HG02970 (cell line): Measurements from ENCODE around the gene TRIM14.
"Not testable (repeated sequence)": the region's sequence is repeated elsewhere in the genome, so short reads cannot be mapped to it uniquely, and the experiment has no call there.

Experiments
- ATAC-seq: cut with Tn5 transposase; IDR thresholded peaks from one replicate; pipeline ENCODE4 v1.9.1; 2021; ENCODE audit warnings: mild to moderate bottlenecking, moderate library complexity, moderate number of reproducible peaks; ENCODE audit not compliant: unreplicated experiment, low FRiP score

Gene TRIM14

GRCh38 chr9:98085058-98085457 is 34.0 kb downstream of the TRIM14 start:
- ATAC-seq = no peak

- ATAC-seq = no peak
Observed at GRCh38 chr9:98084396-98084795, 34.6 kb downstream of the TRIM14 start.

- no peak for ATAC-seq
Observed at GRCh38 chr9:98083566-98084183, 35.3 kb downstream of the TRIM14 start.

GRCh38 chr9:98083061-98083501 is 35.9 kb downstream of the TRIM14 start:
- ATAC-seq = no peak

- ATAC-seq = no peak
Observed at GRCh38 chr9:98081477-98082219, 37.4 kb downstream of the TRIM14 start.

- no peak for ATAC-seq
Observed at GRCh38 chr9:98080780-98081179, 38.2 kb downstream of the TRIM14 start.

- ATAC-seq = no peak
Observed at GRCh38 chr9:98080326-98080725, 38.7 kb downstream of the TRIM14 start.

- no peak for ATAC-seq
Observed at GRCh38 chr9:98078895-98079294, 40.1 kb downstream of the TRIM14 start.

GRCh38 chr9:98076514-98076890 is 42.5 kb downstream of the TRIM14 start:
- not testable (repeated sequence) for ATAC-seq

GRCh38 chr9:98075332-98075805 is 43.7 kb downstream of the TRIM14 start:
- no peak for ATAC-seq

- no peak for ATAC-seq
Observed at GRCh38 chr9:98074115-98074990, 44.7 kb downstream of the TRIM14 start.

- no peak for ATAC-seq
Observed at GRCh38 chr9:98071737-98072136, 47.3 kb downstream of the TRIM14 start.

GRCh38 chr9:98070704-98071103 is 48.3 kb downstream of the TRIM14 start:
- no peak for ATAC-seq

- no peak for ATAC-seq
Observed at GRCh38 chr9:98069551-98069950, 49.5 kb downstream of the TRIM14 start.

GRCh38 chr9:98067184-98067583 is 51.8 kb downstream of the TRIM14 start:
- ATAC-seq = no peak

GRCh38 chr9:98066235-98066634 is 52.8 kb downstream of the TRIM14 start:
- ATAC-seq = no peak

GRCh38 chr9:98064623-98065392 is 54.2 kb downstream of the TRIM14 start:
- ATAC-seq = no peak

- ATAC-seq = no peak
Observed at GRCh38 chr9:98062161-98062560, 56.9 kb downstream of the TRIM14 start.

- ATAC-seq = no peak
Observed at GRCh38 chr9:98057138-98057799, 61.8 kb downstream of the TRIM14 start.
